LNCAP (cell line): ENCODE results near the gene NME8.

ENCODE experiments used
- TF ChIP-seq, protein P1 (sequence below): fragments of 450-650 bp; IDR thresholded peaks from 2 replicates; pipeline ENCODE4 v1.5.1; 2017; ENCODE audit warnings: mild to moderate bottlenecking

NME8 gene

GRCh38 chr7:37927773-37928444 is 79.5 kb downstream of the NME8 start:
- TF ChIP-seq, protein P1, sequence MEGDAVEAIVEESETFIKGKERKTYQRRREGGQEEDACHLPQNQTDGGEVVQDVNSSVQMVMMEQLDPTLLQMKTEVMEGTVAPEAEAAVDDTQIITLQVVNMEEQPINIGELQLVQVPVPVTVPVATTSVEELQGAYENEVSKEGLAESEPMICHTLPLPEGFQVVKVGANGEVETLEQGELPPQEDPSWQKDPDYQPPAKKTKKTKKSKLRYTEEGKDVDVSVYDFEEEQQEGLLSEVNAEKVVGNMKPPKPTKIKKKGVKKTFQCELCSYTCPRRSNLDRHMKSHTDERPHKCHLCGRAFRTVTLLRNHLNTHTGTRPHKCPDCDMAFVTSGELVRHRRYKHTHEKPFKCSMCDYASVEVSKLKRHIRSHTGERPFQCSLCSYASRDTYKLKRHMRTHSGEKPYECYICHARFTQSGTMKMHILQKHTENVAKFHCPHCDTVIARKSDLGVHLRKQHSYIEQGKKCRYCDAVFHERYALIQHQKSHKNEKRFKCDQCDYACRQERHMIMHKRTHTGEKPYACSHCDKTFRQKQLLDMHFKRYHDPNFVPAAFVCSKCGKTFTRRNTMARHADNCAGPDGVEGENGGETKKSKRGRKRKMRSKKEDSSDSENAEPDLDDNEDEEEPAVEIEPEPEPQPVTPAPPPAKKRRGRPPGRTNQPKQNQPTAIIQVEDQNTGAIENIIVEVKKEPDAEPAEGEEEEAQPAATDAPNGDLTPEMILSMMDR = no peak

GRCh38 chr7:37928878-37929277 is 80.5 kb downstream of the NME8 start:
- TF ChIP-seq, protein P1 = no peak

GRCh38 chr7:37930226-37930948 is 82.0 kb downstream of the NME8 start:
- TF ChIP-seq, protein P1 = no peak

DNA sequence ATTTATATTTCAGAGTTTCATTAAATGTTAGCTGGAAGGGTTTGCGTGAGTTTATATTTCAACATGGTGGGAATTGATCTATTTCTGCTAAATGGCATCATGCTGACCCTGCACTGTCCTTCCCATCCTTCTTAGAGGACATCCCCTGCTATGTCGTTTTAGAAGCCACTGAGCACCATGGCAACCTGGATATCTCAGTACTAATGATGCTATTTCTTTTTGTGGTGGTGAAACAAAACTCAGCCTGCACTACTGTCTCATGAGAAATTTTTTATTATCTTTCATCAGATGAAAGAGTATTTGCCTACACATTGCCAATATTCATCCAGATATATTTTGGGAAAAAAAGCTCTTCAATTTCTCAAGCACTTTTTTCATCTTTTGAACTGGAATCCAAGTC is 84.1 kb downstream of the NME8 start:
- TF ChIP-seq, protein P1 = no peak

DNA sequence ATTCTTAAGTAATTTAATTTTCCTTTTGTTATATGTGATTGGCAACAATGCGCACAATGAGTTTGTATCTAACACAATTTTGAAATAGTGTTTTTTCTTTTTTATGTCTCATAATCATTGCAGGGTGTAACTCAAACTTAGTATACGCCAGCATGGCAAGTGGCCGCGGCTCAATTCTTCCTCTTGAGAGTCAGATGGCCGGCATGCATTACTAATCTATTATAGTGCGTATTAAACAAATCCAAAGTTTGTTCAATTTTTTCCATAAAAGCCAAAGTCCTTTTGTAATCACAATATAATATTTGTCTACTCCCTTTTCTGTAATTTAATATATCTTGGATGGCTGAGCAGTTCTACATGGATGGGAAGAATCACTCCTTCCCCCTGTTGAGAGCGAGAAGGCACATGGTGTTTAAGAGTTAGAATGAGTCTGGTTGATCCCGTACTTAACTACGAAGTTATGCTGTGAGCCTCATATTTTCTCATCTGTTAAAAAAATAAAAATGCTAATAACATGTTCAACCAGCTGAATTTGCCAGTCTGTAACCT is 84.7 kb downstream of the NME8 start:
- TF ChIP-seq, protein P1 = no peak

DNA sequence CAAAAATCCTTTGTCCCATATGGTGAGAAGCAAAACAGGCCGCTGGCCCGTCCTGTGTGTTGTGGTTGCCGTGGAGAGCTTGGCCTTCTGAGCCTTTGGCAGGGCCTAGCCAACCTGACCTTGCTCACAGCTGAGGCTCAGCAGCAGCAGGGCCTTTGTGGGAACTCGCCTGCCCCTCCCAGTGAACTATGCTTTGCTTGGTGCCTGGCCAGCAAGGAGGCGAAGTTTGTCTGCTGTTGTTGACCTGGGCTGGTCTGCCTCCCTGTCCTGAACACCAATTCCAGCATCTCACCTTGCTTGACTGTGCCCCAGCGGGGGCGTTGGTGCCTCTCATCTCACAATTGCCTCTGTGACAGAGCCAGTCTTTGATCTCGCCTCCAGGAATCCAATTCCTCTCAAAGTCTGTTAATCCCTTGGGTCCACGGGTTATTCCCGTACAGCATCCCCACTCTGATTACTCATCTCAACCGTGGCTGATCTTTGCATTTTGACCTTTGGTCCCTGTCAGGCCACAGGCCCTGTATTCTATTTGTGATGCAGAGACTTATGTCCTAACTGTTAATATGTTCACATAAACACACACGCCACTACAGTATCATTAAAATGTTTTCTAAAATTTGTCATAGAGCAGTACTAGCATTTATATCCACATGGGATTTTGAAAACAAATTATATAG is 94.7 kb downstream of the NME8 start:
- TF ChIP-seq, protein P1 = no peak

DNA sequence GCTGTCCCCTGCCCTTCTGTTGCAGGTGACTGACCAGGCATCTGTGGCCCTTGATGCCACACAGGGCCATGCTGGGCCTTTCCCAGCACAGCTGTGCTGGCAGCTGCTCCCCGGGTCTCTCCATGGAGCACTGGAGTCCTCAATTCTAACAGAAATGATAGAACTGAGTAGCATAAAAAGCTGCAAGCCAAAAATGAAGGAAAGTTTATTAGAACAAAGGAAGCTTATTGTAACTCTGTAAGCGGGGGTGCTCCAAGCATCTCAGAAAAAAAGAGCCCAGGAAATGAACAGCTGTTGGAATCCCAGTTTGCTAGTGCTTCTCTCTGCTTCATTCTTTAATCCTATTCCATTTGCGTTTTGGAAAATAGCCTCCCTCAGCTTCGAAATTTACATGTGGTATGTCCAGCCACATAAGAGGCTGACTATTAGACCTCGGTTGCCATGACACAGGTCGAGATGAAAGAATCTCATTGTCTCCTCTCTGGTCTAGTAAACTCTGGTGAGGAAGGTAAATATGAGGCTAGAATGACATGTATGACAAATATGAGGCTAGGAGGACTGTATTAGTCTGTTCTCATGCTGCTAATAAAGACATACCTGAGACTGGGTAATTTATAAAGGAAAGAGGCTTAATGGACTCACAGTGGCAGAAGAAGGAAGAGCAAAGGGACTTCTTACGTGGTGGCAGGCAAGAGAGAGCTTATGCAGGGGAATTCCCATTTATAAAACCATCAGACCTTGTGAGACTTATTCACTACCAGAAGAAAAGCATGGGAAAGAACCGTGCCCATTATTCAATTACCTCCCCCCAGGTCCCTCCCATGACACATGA is 95.7 kb downstream of the NME8 start:
- TF ChIP-seq, protein P1 = no peak
